ENCODE measurements around the gene SLC47A2.

DNA sequence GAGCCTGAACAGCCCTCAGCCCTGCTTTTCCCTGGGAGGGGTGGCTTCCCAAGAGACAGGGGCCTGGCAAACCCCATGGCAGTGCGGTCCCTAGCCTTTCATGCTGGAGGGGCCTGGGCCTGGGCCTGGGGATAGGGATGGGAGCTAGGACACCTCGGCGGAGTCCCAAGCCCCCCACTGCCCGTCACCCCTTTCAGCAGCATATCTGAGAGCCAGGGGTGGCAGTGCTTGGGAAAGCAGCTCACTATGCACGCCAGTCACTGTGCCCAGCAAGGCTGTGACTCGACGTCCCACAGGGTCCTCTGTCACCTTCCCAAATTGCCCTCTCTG is 612 bp upstream of the SLC47A2 start:
- TF ChIP-seq POLR2A (IDR thresholded peaks at IDR 0.05) (no peak), POLR2AphosphoS5 (IDR thresholded peaks at IDR 0.05; ENCODE audit: insufficient read depth in 1 of 2, low read depth in 1 of 2) (no peak)
- TF ChIP-seq, protein P1, sequence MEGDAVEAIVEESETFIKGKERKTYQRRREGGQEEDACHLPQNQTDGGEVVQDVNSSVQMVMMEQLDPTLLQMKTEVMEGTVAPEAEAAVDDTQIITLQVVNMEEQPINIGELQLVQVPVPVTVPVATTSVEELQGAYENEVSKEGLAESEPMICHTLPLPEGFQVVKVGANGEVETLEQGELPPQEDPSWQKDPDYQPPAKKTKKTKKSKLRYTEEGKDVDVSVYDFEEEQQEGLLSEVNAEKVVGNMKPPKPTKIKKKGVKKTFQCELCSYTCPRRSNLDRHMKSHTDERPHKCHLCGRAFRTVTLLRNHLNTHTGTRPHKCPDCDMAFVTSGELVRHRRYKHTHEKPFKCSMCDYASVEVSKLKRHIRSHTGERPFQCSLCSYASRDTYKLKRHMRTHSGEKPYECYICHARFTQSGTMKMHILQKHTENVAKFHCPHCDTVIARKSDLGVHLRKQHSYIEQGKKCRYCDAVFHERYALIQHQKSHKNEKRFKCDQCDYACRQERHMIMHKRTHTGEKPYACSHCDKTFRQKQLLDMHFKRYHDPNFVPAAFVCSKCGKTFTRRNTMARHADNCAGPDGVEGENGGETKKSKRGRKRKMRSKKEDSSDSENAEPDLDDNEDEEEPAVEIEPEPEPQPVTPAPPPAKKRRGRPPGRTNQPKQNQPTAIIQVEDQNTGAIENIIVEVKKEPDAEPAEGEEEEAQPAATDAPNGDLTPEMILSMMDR (IDR thresholded peaks at IDR 0.05), result no peak

All from vagina (tissue), 2 donors.